GM23338 (cell line): Measurements from ENCODE around the gene CARF.

Experiments
- CTCF ChIP-seq, 2 experiments: fragments of 200-600 bp in 1 of 2; sonication (generic) in 1 of 2; conservative IDR thresholded peaks; 2 replicates each; pipeline versions ENCODE4 v1.5.1 to v1.6.1; 2016 to 2017; ENCODE audit warnings: antibody characterized with exemption in 2 of 2, low read depth in 2 of 2, mild to moderate bottlenecking in 2 of 2, moderate library complexity in 1 of 2
- EZH2 ChIP-seq: fragments of 200-600 bp; sonication (generic); IDR thresholded peaks from one replicate; pipeline ENCODE4 v1.8.0; 2017; ENCODE audit warnings: antibody characterized with exemption, mild to moderate bottlenecking, low read depth; ENCODE audit not compliant: unreplicated experiment
- EZH2phosphoT487 ChIP-seq: fragments of 200-600 bp; sonication (generic); IDR thresholded peaks from one replicate; pipeline ENCODE4 v1.8.1; 2018; ENCODE audit warnings: antibody characterized with exemption; ENCODE audit not compliant: unreplicated experiment
- NANOG ChIP-seq: IDR thresholded peaks from 2 replicates; pipeline ENCODE4 v1.6.1; 2016; ENCODE audit warnings: antibody characterized with exemption, borderline replicate concordance

GRCh38 chr2:202945497-202945896 is 33.4 kb downstream of the CARF start:
- TF ChIP-seq CTCF (conservative IDR thresholded peaks at IDR 0.05; ENCODE audit: low read depth in 2 of 2) (no peak), EZH2phosphoT487 (no peak), NANOG (no peak), EZH2 (no peak)
